GM12865 (cell line): Measurements from ENCODE around the gene GLIS1.

ENCODE experiments used
- DNase-seq: peaks from one replicate; pipeline ENCODE4 v3.0.0; 2010; ENCODE audit warnings: low read depth
- H3K4me3 ChIP-seq: 2 replicates; pipeline ENCODE4 v1.5.1; 2011; ENCODE audit warnings: mild to moderate bottlenecking, low read depth, low read length, control low read depth
- CTCF ChIP-seq: IDR thresholded peaks from 2 replicates; pipeline ENCODE4 v1.5.1; 2011; ENCODE audit warnings: low read length, control low read depth, low read depth, inconsistent platforms; ENCODE audit not compliant: insufficient read depth; ENCODE audit errors: missing control alignments

Gene GLIS1

GRCh38 chr1:53540604-53541262 is 198.2 kb downstream of the GLIS1 start:
- no peak for DNase-seq
- TF ChIP-seq CTCF, result no peak
- H3K4me3 ChIP-seq, result no peak overlapping the region

GRCh38 chr1:53539711-53540603 is 199.0 kb downstream of the GLIS1 start:
- H3K4me3 ChIP-seq, result no peak overlapping the region
- no peak for DNase-seq
- no peak for TF ChIP-seq CTCF

GRCh38 chr1:53539226-53539625 is 199.7 kb downstream of the GLIS1 start:
- TF ChIP-seq CTCF, result no peak
- DNase-seq, result no peak
- no peak overlapping the region for H3K4me3 ChIP-seq

GRCh38 chr1:53536606-53537005 is 202.4 kb downstream of the GLIS1 start:
- no peak overlapping the region for H3K4me3 ChIP-seq
- no peak for TF ChIP-seq CTCF
- DNase-seq, result no peak

GRCh38 chr1:53535846-53536245 is 203.1 kb downstream of the GLIS1 start:
- no peak for DNase-seq
- no peak for TF ChIP-seq CTCF

GRCh38 chr1:53535226-53535625 is 203.7 kb downstream of the GLIS1 start:
- no peak overlapping the region for H3K4me3 ChIP-seq
- DNase-seq, result no peak
- TF ChIP-seq CTCF, result no peak

More at GRCh38 chr1:53535846-53536245, 203.1 kb downstream of the GLIS1 start:
- H3K4me3 ChIP-seq, result no peak overlapping the region
